Hair follicle dermal papilla cell (primary cell): ENCODE measurements around the gene SNCA. TPM values are rescaled to one million over a fixed set of nuclear protein-coding genes. Genes with fewer than 3 reads are reported as not detected.

Experiments
- total RNA-seq: library from RNA; depleted of rRNA; stranded (reverse); fragments of >200 nt; gene quantifications from 2 replicates; pipeline ENCODE4 v1.2.3, GENCODE V29; 2012

Gene SNCA
- 1.6 and 1.9 TPM in 2 replicates for total RNA-seq

GRCh38 chr4:89836897-89837384, at the start of gene SNCA:
Gene SNCA, minus strand, starts transcription at chr4:89837161. Its CDS starts 1,494 bp downstream, at chr4:89835667.

Other genes starting within 250 kb of the SNCA start
- gene MMRN1, start 57.7 kb upstream of the SNCA start, total RNA-seq, result not detected in 2 replicates